Epithelial cell of proximal tubule (primary cell): ENCODE data around the gene TNC. TPM values are rescaled to one million over a fixed set of nuclear protein-coding genes. Genes with fewer than 3 reads are reported as not detected.
"Not testable (repeated sequence)": the region's sequence is repeated elsewhere in the genome, so short reads cannot be mapped to it uniquely, and the experiment has no call there.

Experiments
- DNase-seq: peaks from one replicate; pipeline ENCODE4 v3.0.0-alpha.2; 2011; ENCODE audit warnings: low read depth
- H3K4me3 ChIP-seq: 2 replicates; pipeline ENCODE4 v1.5.1; 2011; ENCODE audit warnings: low read depth, mild to moderate bottlenecking, low read length
- CTCF ChIP-seq: conservative IDR thresholded peaks from 2 replicates; pipeline ENCODE4 v1.5.1; 2012; ENCODE audit warnings: low read depth, mild to moderate bottlenecking, low read length
- total RNA-seq: library from RNA; depleted of rRNA; stranded (reverse); fragments of >200 nt; gene quantifications from 2 replicates; pipeline ENCODE4 v1.2.3, GENCODE V29; 2015

The TNC gene
- total RNA-seq, 1 donor from 2014 or later, result 68.9 TPM

DNA sequence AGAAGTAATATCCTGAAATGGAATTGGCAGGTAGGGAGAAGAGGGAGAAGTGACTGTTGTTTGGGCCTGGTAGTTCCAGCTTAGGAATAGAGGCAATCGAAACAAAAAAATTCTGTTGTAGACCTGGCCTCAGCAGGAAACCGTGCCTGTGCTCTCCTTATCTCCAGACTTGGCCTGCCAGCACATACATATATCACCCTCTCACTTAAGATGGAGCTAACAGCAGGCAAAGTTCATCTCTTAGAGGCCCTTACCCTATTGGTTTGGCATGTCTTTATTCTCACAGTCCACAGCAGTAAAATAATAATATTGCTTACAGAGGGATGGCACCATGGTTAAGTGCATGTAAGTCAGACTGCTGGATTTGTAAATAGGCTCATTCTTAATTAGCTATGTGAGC, 19.6 kb upstream of the TNC start:
- TF ChIP-seq CTCF, result no peak
- no peak overlapping the region for H3K4me3 ChIP-seq
- no peak for DNase-seq

DNA sequence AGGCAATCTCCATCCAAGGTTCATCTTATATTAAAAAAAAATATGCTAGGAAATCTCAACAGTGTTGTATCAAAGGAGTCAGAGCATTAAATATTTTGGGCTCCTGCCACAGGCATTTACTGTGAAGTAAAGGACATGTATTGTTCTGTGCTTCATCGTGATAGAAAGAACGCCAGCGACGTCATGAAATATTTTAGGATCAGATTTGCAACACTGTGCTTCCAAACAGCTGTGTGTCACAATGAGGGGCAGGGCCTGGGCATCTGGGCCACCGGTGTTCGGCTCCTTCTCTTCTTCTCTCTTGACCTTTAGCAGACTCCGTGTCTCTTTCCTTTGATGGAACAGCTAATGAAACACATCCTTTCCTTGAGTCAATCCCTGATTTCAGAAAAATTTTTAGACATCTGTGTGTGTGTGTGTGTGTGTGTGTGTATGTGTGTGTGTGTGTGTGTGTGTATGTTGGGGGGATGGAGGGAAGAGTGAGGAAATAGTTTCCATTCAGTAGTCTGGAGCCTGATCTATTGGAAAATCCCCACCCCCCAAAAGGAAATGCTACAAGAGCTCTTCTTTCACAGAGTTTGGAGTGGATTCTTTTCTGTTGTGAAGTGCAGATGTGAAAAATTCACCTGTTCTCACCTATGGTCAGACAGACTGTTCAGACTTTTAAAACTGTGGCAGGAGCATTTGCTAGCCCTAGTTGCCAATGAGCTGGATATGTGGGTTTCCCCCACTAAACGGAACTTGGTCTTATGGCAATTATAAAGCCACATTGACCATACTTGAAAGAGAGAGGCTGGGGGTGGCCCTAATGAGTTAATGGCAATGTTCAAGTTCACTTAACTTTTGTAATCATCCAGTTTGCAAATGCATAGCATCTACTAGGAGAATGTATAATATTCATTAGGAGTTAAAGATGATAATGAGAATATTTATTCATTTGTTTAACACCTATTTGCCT, 18.1 kb upstream of the TNC start:
- no peak for DNase-seq
- no peak for TF ChIP-seq CTCF
- H3K4me3 ChIP-seq, result no peak overlapping the region

- no peak overlapping the region for H3K4me3 ChIP-seq
- TF ChIP-seq CTCF, result no peak
- DNase-seq, result no peak
Measured at GRCh38 chr9:115134941-115135340, 17.0 kb upstream of the TNC start.

DNA sequence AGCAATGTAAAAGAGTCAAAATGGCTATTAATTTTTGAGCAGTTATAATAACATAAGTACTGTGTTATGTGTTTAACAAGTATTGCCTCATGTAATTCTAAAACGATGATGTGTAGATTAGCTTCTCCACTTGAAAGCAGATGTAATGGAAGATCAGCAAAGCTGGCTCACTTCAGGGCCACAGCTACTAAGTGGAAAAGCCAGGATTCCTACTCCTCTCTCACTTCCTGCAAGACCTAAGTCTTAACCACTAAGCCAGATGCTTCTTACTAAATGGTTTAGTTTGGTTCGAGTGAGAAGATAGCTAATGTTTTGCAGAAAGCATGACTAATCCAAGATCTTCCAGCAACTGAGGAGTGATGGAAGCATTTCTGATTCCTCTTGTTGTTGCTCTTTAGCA, 15.7 kb upstream of the TNC start:
- TF ChIP-seq CTCF, result no peak
- peak; percentile 91 for DNase-seq

DNA sequence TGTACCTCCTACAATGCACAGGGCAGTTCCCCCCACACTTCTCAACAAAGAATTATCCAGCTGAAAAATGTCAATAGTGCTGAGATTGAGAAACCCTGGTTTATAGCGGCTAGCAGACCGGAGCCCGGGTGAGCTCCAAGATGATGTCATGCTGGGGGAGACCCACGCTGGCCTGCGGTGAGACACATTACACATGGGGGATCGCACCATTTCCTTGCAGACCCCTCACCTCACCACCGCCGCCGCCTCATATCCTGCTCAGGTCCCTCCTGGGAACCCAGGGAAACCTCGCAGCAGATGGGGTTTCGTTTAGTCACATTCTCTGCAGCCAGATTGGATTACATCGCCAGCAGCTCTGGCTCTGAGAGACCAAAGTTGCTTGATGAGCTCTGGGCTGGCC, 14.7 kb upstream of the TNC start:
- TF ChIP-seq CTCF, result no peak
- DNase-seq, result no peak
- peak overlapping the region; percentile 14 for H3K4me3 ChIP-seq

More for the DNA sequence above, 15.7 kb upstream of the TNC start:
- H3K4me3 ChIP-seq, result no peak overlapping the region

GRCh38 chr9:115130176-115130575, 12.2 kb upstream of the TNC start:
- DNase-seq, result no peak
- H3K4me3 ChIP-seq, result no peak overlapping the region
- no peak for TF ChIP-seq CTCF

DNA sequence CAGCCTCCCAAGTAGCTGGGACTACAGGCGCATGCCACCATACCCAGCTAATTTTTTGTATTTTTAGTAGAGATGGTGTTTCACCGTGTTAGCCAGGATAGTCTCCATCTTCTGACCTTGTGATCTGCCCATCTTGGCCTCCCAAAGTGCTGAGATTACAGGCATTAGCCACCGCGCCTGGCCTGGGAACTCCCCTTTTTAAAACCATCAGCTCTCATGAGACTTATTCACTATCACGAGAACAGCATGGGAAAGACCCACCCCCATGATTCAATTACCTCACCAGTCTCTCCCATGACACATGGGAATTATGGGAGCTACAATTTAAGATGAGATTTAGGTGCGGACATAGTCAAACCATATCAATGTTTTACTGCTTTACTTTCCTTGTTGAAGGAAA, 10.8 kb upstream of the TNC start:
- not testable (repeated sequence) for H3K4me3 ChIP-seq, DNase-seq
